Stimulated activated CD4-positive, alpha-beta T cell treated with anti-CD3 and anti-CD28 coated beads, Interleukin-15, amount 100 ng/mL, for 48 hours (primary cell): ENCODE measurements around the gene KRTDAP.
"Not testable (repeated sequence)": the region's sequence is repeated elsewhere in the genome, so short reads cannot be mapped to it uniquely, and the experiment has no call there.

Experiments used
- DNase-seq, 2 donors: peaks; one replicate each; pipeline ENCODE4 v3.0.0-alpha.2; 2020; ENCODE audit warnings: low read depth in 2 of 2

KRTDAP gene

DNA sequence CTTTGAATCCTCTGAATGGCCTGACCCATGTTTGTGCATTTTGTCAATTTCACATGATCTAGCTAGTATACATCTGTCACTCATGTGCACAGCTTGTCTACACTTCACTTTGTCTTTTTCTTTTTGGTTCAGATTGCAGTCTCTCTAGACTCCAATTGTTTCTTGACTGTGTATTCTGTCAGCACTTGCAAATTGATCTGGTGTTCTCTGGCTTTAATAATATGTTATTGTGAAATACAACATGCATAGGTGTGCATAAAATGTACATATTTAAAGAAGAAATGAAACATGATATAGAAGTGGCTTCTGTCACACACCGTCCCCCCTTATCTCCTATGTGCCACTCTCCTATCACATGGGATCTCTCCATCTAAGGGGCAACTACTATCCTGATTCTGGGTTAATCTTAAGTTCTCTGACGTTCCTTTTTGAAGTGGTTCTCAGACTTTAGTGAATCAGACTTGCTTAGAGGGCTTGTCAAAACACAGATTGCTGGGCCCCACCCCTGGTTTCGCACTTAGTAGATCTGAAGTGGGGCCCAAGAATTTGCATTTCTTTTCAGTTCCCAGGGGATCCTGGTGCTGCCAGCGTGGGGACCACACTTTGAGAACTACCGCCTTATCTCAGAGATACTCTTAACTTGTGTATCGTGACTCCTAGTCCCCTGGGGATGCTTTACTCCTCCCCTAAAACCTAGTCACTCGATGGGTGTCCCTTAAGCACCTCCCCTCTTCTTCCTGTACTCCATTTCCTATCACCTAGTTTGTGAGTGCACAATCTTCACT lies 5.8 kb downstream of the KRTDAP start:
- DNase-seq = no peak

GRCh38 chr19:35483089-35483488 lies 7.2 kb downstream of the KRTDAP start:
- no peak for DNase-seq

DNA sequence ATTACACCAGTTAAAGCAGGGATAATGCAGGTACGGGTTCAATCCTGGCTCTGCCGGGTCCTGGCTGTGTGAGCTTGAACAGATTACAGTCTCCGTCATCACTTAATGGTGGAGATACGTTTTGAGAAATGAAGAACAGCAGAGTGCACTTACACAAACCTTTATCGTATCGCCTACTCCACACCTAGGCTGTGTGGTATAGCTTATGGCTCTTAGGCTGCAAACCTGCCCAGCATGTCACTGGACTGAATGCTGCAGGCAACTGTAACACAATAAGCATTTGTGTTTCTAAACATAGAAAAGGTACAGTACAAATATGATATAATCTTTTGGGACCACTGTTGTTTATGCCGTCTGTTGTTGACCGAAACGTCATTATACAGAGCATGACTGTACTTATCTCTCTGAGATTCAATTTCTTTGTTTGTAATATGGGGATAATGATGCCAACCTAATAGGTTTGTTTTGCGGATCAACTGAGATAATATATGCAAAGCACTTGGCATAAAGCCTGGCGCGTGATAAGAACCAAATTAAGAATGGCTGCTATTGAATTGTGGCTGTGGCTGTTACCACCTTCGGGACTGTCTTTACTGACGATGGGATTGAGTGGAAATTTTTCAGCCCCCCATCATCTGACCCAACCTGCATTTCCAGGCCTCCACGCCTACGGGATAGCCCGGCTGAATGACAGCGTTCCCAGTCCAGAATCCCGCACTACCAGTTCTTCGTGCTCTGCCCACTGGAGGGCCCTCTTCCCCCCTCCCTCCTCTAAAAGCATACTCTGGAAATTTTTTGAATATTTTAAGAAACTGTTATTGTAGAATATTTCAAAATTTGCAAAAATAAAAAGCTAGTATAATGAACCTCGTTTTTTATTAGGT lies 11.2 kb downstream of the KRTDAP start:
- DNase-seq = no peak

DNA sequence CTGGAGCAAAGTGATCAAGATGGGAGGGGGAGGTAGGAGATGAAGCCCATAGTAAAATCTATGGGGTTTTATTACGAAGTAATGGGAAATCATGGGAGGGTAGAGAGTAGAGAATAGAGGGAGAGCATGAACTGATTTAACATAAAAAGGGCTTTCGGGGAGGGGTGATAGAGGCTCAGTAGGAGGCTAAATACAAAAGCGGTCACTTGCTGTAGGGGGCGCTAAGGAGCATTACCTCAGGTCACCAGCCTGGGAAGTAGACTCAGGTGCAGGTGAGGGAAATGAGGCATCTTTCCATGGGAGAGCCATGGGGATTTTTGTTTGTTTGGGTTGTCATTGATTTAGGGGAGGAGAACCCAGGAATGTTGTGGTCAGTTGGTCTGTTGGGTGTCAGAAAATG lies 14.1 kb downstream of the KRTDAP start:
- peak in 1 of 2 donors; percentile 26 for DNase-seq

DNA sequence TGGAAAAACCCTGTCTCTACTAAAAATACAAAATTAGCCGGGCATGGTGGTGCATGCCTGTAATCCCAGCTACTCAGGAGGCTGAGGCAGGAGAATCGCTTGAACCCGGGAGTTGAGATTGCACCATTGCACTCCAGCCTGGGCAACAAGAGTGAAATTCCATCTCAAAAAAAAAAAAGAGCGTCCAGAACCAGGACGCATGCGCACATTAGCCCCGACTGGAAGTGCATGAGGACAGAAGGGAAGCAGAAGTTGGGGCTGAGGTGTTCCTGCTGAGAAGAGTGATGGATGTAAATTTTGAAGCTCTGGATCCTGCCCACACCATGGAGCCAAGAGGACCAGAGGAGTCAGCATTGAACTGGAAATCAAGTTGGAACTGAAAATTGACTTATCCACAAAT lies 15.7 kb downstream of the KRTDAP start:
- not testable (repeated sequence) for DNase-seq

DNA sequence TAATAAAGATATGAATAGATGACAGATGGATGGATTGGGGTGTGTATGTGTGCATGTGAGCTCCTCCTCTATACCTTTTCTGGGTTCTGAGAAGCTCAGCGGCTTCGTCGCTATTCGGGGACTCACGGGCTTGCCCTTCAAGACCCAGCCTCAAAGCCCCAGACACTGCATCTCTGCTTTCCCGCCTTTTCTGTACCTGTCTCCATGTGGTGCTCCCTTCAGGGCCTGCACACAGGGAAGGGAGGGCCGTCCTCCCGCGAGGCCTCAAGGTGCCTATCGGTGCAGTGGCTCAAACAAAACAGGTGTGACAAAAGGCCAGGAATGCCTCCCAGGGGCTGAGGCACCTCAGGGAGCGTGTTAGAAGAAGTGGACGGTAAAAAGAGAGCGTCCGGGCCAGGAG lies 16.2 kb downstream of the KRTDAP start:
- no peak for DNase-seq

DNA sequence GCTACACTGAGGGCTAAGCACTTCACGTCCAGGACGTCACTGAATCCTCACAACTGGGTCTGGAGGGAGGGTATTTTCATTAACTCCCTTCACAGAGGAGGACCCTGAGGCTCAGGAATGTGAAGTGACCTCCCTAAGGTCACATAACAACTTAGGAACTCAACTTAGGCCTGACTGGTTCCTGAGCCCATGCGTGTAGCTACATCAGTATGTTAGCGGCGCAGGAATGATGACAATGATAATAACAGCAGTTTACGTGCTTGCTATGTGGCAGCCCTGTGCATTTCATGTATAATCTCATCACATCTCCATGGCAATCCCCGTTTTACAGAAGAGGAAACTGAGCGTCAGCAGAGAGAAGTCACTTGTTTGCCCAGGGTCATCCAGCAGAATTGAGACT lies 18.3 kb downstream of the KRTDAP start:
- no peak for DNase-seq

DNA sequence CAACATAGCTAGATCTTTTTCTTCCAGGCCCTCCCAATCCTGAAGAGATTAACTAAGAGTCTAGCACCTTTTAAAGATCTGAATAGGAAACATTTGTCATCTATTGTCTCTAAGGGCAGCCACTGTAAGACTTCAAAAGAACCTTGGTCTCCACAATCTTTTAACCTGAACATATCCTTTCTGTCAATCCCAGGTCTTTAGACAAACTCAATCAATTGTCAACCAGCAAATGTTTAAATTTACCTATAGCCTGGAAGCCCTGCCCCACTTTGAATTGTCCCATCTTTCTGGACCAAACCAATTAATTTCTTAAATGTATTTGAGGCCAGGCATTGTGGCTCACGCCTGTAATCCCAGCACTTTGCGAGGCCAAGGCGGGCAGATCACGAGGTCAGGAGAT lies 19.2 kb downstream of the KRTDAP start:
- not testable (repeated sequence) for DNase-seq

- DNase-seq = no peak
Observed at GRCh38 chr19:35470128-35470527, 20.1 kb downstream of the KRTDAP start.

DNA sequence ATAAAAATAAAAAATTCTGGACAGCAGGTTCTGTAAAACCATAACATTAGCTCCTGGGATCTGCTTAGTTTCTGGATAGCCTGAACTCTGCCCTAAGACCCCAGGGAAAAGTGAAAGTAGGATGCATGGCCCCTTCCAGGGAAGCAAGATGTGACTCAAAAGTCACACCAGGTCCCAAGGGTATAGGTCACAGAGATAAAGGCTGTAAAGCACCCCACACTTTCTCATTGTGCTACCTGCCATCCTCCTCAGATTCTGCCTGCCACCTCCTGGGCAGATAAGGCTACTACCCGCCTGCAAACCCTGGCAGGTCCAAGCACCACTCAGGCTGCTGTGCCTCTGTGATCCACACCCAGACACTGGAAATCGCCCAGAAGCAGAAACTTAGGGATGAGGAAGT lies 21.6 kb downstream of the KRTDAP start:
- peak; percentile 45 to 46 for DNase-seq

GRCh38 chr19:35466259-35466658 lies 24.0 kb downstream of the KRTDAP start:
- no peak for DNase-seq

- not testable (repeated sequence) for DNase-seq
Observed at GRCh38 chr19:35462956-35463355, 27.3 kb downstream of the KRTDAP start.

DNA sequence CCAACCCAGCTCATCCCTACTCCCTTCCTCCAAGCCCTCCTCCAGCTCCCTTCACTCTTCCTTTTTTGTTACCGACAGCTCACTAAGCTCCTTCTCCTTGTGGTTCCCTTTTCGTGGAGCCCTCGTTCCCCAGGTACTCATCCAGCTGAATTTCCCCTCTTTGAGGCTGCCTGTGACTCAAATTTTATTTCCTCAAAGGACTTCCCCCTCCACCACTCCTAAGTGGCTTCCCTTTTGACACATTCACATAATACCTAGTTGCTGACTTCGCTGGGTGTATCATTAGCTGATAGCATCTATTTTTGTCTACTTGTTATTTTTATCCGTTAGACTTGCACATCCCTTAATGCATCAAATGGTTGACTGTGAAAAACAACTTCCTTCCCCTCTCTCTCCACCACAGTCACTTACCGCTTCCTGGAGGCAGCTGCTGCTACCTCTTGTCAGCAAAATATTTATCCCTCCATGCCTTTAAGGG lies 27.7 kb downstream of the KRTDAP start:
- no peak for DNase-seq

DNA sequence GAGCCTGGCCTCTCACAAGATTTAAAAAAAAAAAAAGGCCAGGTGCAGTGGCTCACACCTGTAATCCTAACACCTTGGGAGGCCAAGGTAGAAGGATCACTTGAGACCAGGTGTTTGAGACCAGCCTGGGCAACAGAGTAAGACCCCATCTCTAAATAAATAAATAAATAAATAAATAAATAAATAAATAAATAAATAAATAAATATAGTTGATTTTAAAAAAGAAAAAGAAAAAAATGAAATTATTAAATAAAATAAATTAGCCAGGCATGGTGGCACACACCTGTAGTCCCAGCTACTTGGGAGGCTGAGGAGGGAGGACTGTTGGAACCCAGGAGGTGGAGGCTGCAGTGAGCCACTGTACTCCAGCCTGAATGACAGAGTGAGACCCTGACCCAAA lies 28.5 kb downstream of the KRTDAP start:
- DNase-seq = not testable (repeated sequence)

- no peak for DNase-seq
Observed at GRCh38 chr19:35461060-35461459, 29.2 kb downstream of the KRTDAP start.

DNA sequence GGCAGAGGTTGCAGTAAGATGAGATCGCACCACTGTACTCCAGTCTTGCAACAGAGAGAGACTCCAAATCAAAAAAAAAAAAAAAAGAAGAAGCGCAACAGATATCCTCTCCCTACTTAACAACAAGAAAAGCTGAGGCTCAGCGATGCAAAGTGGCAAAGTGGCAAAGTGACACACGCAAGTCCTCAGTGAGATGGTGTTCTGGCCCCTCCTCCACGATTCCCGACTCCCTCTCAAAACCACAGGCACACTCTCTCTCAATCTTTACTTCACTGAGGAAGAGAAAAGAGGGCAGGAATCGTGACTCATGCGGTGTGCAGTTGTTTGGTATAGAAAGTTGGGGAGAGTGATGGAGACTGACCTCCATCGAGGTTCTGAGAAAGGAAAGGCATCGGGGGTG lies 29.7 kb downstream of the KRTDAP start:
- no peak for DNase-seq

GRCh38 chr19:35459414-35460082 lies 30.7 kb downstream of the KRTDAP start:
- no peak for DNase-seq

DNA sequence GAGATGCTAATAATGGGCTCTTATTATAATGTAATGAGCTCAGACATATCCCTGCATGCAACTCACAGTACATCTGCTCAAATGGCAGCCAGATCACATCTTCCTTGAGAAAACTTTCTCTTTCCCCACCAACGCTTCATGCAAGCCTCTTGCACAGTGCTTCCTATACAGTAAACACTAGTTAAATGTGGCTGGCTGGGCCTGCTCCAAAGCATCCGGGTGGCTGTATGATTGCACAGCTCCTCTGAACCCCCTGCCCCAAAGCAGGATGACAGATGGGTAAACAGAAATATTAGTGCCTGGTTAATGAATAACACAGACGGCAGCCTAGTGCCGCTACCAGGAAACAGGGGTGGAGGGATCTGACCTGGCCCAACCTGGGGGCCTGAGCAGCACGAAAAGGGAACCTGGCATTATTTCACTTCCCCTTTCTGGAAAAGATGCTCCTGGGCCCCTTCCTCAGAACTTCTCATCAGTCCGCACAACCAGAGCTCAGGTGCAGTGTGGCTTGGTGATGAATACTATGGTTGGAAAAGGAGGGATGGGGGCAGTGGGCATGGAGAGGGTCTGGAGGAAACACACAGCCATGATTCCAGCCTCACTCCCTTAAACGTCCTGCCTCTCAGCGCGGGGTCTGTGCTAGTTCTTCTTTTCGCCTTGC lies 31.4 kb downstream of the KRTDAP start:
- no peak for DNase-seq

DNA sequence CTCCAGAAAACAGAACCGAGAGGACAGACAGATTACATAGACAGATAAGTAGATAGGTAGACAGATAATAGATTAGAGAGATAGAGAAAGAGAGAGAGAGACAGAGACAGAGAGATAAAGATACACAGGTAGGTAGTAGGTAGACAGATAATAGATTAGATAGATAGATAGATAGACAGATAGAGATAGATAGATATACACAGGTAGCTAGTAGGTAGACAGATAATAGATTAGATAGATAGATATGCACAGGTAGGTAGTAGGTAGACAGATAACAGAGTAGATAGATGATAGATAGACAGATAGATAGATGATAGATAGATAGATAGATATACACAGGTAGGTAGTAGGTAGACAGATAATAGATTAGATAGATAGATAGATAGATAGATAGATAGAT lies 32.1 kb downstream of the KRTDAP start:
- DNase-seq = no peak

DNA sequence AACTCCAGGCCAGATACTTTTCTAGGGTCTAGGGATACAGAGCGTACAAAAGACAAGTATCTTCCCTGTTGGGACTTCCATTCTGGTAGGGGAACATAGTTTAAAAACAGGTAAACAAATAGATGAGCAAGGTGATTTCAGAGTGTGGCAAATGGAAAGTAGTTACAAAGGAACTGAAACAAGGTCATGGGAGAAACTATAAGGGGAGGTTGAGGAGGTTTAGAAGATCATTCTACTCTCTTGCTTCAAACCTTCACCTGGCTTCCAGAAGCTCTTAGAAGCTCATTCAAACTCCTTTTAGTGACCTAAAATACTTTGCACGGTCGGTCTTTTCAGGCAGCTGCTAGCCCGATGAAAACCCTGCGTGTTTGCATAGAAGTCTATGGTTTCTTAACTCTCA lies 33.1 kb downstream of the KRTDAP start:
- DNase-seq = no peak

- no peak for DNase-seq
Observed at GRCh38 chr19:35455616-35456201, 34.6 kb downstream of the KRTDAP start.
